HG03378 (cell line): ENCODE data around the gene PDE4D.
"Not testable (repeated sequence)": the region's sequence is repeated elsewhere in the genome, so short reads cannot be mapped to it uniquely, and the experiment has no call there.

Source experiments
- ATAC-seq: cut with Tn5 transposase; IDR thresholded peaks from one replicate; pipeline ENCODE4 v1.9.1; 2021; ENCODE audit warnings: mild to moderate bottlenecking, moderate library complexity; ENCODE audit not compliant: unreplicated experiment

The PDE4D gene

DNA sequence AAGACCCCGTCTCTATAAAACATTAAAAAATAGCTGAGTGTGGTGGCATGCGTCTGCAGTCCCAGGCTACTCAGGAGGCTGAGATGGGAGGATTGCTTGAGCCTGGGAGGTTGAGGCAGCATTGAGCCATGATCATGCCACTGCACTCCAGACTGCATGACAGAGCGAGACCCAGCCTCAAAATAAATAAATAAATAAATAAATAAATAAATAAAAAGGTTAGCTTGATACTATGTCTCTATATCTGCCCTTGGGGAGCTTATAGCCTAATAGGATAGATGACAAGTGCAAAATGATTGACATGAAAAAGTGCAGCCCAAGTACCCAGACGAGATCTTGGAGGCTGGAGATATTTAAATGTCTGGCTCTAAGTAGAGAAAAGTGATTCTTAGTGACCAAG, 122.6 kb downstream of the PDE4D start:
- no peak for ATAC-seq

DNA sequence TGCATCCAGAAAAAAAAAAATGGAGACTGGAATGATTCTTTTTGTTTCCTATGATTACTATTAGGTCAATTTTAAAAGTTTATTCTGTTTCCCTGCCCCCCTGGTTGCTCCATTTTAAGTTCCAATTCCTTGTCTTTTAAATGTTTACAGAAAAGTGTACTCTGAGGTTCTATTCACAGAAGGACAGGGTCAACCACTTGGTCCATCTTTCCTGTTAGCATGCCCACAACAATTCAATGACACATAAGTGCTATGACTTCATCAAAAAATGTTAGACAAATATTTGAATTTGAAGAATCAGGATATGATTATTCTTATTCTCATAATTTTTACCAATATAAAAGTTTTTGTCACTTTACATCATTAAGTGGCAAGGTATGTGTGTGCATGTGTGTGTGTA, 123.7 kb downstream of the PDE4D start:
- ATAC-seq = no peak

DNA sequence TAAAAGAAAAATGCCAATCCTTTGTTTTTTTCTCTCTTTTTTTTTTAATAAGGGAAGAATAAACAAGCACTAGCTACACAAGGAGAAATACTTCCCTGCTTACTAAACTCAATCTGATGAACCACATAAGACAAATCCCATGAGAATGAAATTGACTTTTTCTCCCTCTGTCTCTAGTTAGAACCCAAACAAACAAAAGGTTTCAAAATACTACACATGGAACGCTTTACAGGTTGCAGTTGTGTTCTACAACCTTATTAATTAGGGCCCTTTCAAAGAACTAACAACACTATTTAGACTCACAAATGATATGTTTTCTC, 124.5 kb downstream of the PDE4D start:
- no peak for ATAC-seq

DNA sequence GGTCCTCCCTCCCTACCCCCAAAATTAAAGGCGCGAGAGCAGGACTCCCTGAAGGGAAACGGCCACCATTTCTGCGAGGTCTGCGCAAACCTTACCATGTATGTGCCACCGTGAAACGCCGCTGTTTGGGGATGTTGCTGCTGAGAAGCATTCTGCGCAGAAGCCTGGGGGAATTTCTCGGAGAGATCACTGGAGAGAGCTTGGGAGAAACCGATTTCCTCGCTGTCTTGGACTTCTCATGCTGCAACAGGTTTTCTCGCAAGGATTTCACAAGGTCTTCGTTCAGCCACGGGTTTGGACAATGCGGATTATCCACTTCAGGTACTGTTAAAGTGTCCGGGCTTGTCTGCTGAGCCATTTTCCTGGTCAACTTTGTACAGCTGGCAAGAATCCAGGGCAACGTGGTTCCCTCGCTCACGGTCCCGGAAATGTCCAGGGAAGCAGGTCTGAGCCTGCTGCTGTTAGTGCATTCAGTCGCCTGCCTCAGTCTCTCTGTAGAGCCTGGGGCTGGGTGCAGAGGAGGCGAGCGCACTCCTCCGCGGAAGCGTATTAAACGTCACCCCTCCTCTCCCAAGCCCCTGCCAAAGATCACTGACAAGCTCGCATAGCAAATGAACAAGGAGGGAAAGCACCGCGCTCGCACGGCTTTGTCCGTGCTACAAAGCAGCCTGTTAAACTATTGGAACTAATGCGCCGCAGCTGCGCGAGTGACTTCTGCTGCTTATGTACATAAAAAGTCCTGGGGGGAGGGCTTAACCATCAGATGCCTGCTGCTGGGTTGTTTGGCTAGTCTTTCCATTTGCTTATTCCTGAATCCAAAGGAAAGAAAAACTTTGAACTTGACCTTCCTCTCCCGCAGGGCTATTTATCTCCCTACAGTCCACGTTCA, 125.1 kb downstream of the PDE4D start:
- ATAC-seq = peak; percentile 52

DNA sequence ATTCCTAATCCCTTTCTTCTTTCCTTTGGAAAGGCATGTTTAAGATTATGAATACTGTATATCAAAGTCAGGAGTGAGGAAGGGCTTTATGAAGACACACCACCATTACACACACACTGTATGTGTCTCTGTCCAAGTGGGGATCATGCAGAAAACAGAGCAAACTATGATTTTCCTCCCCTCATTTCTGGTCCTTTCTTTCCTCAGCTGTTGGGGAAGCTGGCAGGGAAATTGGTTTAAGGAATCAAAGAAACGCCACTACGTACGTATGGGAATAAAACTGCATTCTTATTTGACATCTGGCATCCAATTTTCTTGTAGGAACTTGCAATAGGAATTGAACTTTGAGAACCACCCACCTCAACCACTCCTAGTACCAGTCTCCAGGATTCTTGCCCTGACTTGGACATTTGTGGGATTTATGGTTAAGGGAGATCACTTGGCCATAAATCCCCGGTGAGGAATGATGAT, 125.8 kb downstream of the PDE4D start:
- ATAC-seq = no peak

DNA sequence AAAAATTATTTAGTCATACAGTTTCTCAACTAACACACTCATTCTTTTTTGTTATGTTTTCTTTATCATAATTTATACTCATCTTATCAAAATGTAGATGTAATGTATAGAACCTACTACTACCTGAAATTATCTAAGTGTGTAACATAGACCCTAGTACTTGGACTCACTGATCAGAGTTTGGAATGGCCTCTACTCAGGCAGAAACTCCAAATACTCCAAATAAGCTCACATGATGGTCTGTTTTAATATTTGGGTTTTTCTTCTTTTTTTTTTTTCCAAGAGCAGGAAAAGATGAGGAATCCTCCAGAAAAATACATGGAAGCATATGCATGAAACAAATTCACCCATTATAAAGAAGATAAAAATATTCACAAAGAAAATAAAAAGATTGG, 126.3 kb downstream of the PDE4D start:
- ATAC-seq = no peak

DNA sequence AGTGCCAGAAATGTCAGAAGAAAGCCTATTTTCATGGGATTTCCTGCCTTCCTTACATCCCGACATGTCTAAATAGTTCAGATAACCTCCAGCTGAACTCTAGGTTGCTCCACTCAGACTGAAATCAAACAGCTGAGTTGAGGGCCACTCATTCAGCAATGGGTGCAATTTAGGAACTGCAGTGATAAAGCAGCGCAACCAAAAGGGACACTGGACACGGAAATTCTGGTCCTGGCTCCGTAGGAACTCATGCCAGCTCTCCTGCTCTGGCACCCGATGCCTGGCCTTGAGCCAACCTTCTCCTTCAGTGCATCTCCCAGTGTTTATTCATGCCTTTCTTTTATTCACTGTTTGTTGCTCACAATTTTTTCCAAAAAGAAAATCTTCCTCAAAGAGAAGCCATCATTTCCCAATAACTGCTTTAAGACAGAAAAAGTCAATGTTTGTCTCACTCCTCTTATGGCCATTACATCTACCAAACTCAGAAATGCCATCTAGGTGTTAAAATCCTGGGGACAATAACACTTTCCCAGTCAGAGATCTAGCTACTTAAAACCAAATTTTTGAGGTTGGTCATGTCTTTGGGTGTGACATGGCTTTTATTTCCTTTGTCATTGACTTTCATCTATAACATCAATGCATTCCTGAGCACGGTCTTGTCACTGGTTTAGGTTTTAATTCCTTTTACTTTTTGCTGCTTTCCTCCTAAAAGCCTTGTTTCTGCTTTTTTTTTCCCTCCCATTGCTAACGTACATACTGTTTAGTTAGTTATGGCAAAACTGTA, 126.9 kb downstream of the PDE4D start:
- no peak for ATAC-seq

DNA sequence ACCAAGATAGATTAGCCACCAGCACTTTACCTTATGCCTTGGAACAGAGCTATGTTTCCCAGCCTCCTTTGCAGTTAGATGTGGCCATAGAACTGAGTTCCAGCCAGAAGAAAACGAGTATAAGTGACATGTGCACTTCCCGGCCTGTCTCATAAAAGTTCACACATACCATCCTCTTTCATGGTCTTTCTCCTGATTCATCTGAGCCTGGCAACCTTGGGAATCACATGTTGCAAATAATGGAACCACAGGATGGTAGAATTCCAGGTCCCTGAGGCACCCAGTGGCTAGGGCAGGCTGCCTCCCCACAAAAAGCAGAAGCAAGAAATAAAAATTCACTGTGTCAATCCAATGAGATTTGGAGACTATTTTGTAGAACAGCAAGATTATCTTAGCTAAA, 128.1 kb downstream of the PDE4D start:
- no peak for ATAC-seq

DNA sequence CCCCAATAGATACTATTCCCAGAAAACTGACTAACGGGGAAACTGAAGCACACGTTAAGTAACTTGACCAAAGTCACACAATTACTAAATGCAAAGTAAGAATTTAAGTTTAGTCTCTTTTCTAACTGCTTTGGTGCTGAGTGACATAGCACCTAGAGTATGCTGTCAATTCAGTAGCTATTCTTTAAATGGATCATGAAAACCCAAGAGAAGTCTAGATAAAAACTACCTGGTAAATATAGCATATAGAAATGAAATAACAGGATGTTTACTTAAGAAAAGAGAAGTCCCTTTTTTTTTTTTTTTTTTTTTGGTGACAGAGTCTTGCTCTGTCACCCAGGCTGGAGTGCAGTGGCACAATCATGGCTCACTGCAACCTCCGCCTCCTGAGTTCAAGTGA, 129.2 kb downstream of the PDE4D start:
- no peak for ATAC-seq

DNA sequence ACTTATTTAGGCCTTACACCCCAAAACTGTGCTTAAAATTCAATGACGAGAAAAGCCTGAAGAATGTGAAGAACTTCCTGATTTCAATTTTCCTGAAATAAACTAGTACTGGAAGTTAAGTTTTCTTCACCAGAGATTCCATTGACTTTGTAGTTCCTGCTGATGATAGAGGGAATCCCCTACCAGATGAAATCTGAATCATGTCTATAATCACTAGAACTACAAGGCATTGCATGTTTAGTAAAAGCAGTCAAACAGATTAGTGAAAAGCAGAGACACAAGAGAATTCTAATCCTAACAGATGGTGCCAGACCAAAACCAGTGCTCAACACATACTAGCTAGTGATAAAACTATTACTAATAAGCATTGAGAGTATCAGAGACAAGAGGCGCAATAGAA, 130.0 kb downstream of the PDE4D start:
- no peak for ATAC-seq

DNA sequence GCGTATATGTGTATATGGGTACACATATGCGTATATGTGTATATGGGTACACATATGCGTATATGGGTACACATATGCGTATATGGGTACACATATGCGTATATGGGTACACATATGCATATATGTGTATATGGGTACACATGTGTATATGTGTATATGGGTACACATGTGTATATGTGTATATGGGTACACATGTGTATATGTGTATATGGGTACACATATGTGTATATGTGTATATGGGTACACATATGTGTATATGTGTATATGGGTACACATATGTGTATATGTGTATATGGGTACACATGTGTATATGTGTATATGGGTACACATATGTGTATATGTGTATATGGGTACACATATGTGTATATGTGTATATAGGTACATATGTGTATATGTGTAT, 131.3 kb downstream of the PDE4D start:
- ATAC-seq = not testable (repeated sequence)

DNA sequence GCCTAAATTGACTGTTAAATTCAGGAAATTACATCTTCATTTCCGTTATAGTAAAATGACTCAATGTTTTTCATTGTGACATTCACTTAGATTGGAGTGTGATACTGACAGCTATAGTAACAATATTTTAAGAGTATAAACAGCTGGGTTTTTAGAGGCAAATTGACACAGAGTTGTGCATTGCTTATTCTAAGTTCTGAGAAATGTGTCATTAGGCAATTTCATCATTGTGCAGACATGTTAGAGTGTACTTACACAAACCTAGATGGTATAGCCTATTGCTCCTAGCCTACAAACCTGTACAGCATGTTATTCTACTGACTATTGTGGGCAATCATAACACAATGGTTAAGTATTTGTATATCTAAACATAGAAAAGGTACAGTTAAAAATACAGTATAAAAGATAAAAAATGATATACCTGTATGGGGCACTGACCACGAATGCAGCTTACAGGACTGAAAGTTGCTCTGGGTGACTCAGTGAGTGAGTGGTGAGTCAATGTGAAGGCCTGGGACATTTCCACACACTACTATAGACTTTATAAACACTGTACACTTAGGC, 132.7 kb downstream of the PDE4D start:
- no peak for ATAC-seq

DNA sequence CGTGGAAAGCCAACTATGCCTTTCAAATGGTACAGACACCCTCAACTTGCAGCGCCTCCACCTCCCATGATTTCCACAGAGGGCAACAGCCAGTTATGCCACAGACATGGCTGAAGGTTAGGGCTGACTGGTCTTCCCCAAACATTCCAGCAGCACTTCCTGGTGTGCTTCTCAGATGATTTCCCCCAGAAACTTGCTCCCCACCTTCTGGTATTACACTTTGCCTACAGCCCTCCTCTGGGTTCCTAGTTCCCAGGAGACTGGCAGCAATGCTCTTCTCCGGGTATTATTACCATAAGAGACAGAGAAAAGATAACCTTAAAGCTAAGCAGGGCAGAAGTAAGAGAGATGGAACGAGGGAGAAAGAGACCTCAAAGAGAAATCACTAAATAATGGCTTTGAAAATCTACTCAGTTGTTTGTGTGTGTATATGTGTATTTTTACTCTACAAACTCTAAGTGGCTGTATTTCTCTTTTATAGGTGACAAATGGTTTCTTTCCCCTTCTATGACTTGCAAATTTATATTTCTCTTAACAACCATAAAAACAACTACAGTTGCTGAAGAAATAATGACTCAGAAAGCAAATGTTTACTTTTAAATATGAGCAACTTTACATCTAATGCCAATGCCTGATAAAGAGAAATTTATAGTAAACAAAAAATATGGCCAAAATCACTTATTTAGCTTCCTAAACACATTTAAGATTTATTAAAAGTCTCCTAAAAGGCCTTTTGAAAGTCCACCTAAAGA, 133.8 kb downstream of the PDE4D start:
- no peak for ATAC-seq

DNA sequence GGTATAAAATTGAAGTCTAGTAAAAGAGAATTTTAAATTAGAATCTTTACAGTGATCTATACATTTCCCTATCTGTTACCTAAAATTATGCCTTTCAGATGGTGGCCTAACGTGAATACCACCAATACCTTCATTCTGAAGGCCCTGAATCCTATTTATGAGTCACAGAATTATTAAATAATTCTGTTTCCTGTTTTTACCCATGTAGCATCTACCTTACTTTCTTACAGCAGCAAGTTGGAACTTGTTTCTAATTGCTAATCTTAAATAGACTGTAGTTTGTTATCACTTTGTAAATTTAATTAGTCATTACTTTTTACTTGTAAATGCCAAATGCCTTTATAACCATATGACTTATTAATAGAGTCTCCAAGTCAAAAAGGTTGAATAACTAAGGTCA, 135.0 kb downstream of the PDE4D start:
- no peak for ATAC-seq

DNA sequence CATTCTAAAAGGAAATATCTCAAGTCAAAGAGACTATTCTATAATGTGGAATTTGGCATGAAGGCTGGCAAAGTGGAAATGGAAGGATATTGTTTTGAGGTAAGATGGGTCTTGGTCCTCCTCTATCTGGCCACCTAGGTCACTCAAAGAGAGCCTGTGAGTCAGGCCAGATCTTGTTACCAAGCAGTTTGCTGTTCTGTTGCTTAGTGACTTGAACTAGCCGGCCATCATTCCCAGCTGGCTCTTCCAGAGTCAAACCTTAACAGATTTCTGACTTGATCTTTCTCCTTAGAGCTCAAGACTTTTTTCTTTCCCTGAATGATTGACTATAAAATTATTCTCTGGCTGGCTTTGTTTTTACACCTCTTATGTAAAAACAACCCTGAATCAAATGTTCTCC, 136.1 kb downstream of the PDE4D start:
- no peak for ATAC-seq

DNA sequence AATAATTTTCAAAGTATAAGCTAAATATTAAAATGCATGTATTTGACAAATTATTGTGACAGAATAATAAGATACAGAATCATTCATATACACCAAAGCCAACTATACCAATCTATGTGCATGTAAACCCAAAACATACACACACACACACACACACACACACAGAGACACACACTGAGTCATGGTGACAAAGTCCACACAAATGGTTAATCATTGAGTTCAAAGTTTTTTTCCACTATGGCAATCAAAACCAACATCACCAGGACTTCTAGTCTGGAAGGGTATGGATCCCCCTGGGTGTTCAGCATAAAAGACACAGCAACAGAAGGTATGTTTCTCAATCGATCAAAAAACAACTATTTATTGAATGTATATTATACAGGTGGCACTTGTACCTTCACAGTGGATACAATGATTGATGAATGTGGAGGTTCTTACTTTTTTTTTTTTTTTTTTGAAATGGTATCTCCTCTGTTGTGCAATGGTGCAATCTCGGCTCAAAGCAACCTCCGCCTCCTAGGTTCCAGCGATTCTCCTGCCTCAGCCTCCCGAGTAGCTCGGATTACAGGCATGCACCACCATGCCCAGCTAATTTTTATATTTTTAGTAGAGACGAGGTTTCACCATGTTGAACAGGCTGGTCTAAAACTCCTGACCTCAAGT, 137.0 kb downstream of the PDE4D start:
- ATAC-seq = no peak

DNA sequence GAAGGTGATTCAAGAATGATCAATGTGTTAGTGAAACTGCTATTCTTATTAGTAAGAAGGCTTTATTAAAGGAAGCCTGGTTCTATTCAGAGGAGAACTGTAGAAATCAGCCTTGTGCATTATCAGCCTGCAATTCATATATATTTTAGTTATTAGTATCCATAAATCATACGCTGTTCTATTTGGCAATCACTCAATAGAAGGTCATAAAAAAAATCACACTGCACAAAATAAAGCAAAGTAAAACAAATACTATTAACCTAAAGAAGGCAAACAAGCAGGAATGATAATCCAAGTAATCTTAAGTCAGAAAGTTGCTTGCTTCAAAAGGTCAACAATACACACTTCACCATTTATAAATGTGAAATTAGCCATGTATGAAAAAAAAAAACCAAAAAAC, 138.1 kb downstream of the PDE4D start:
- ATAC-seq = no peak

DNA sequence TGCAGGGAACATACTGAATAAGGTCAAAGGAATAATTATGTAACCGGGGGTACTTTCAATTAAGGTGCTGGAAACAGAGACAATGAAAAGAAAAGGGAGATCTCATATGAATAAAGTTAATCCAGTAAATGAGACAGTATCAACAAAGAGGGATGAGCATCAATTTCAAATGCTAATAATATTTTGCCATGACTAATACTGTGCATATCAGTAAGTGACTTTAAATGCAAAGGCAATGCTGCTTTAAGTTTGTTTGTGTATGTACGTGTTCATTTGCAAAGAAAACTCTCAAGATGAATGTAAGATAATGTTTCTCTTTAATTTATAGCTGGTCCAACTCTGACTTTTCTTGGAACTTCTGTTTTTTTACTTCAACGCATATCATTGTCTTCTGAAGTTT, 139.9 kb downstream of the PDE4D start:
- no peak for ATAC-seq

DNA sequence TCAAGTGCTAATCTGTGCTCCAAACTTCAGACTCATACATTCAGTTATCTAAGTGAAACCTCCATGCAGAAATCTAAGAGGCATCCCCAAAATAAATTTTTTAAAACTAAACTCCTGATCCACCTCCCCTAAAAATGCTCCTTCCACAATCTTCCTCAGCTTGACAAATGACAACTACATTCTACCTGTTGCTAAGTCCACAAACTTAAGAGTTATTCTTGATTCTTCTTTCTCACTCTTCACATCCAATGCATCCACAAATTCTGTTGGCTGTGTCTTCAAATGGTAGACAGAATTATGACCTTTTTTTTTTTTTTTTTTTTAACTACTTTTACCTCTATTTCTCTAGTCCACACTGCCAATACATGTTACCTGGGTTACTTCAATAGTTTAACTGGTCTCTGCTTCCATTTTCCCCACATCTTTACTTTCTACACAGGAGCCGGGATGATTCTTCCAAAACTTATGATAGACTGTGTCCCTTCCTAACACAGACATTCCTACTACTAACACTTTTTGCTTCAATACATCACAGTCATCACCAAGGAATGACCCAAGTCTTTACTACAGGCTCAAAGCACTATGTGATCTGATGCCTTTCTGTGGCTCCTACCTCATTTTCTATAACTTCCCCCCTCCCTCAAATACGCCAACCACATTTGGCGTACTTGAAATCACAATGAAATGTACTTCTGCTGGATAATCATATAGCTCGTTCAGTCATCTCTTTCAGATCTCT, 143.6 kb downstream of the PDE4D start:
- no peak for ATAC-seq

DNA sequence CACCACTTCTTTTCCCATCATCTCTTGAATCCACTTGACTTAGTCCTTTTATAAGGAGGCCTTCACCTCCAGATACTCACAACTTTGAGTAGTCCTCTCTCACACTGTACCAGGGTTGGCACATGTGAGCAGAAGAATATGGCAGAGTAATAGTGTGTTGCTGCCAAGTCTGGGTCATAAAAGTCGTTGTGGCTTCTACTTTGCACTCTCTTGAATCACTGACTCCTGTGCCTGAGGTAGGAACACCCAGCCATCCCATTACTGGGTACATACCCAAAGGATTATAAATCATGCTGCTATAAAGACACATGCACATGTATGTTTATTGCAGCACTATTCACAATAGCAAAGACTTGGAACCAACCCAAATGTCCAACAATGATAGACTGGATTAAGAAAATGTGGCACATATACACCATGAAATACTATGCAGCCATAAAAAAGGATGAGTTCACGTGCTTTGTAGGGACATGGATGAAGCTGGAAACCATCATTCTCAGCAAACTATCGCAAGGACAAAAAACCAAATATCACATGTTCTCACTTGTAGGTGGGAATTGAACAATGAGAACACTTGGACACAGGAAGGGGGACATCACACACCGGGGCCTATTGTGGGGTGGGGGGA, 145.4 kb downstream of the PDE4D start:
- ATAC-seq = not testable (repeated sequence)
